Measurements from ENCODE around the gene SUN1. TPM values are rescaled to one million over a fixed set of nuclear protein-coding genes. Genes with fewer than 3 reads are reported as not detected.

Gene SUN1
- total RNA-seq, 2 experiments from 2014 or later, result 83.4 to 105 TPM

- no peaks in the 10 kb centered on the region for H3K4me1 ChIP-seq (ENCODE audit: insufficient read depth, low read length, poor library complexity, severe bottlenecking)
- no peak overlapping the region for H2AFZ ChIP-seq (ENCODE audit: low read length)
- H3K9me3 ChIP-seq (ENCODE audit: low read length), result no peaks in the 10 kb centered on the region
- H3K79me2 ChIP-seq (ENCODE audit: insufficient read depth, low read depth, low read length), result no peaks in the 10 kb centered on the region
- peaks cover 61% of the 10 kb centered on the region for H3K36me3 ChIP-seq (ENCODE audit: insufficient read depth, low read length)
- ChIA-PET POLR2A (no interaction called here), CTCF (ENCODE audit: unreplicated experiment) (no interaction called here)
- H3K4me3 ChIP-seq (ENCODE audit: low read depth, low read length, poor library complexity, severe bottlenecking), result no peak overlapping the region
- no peaks in the 10 kb centered on the region for H3K9me2 ChIP-seq (ENCODE audit: insufficient read depth, low read length)
- H3K27ac ChIP-seq (ENCODE audit: low read depth, low read length, poor library complexity, severe bottlenecking), result no peak overlapping the region
- no peak for DNase-seq (ENCODE audit: low spot score)
- no peak for TF ChIP-seq EZH2phosphoT487 (IDR thresholded peaks at IDR 0.05; ENCODE audit: borderline replicate concordance, low read depth, low read length)
- TF ChIP-seq CTCF (conservative IDR thresholded peaks at IDR 0.05; ENCODE audit: low read length), result no peak
- no peaks in the 10 kb centered on the region for H4K20me1 ChIP-seq (ENCODE audit: insufficient read depth, low read length)
- no TSS peak for BruUV-seq (replicated peaks)
- H3K4me2 ChIP-seq (ENCODE audit: low read length), result no peak overlapping the region
- intact Hi-C loops (cut with micrococcal nuclease; ENCODE audit: unreplicated experiment), result no loop called here
Measured at GRCh38 chr7:867001-867405, 34.7 kb downstream of the SUN1 start.

GRCh38 chr7:867406-868188 is 35.3 kb downstream of the SUN1 start:
- CTCF ChIA-PET (ENCODE audit: unreplicated experiment), result no interaction called here
- POLR2A ChIA-PET, result no interaction called here
- Histone ChIP-seq H3K36me3 (ENCODE audit: insufficient read depth, low read length) (peaks cover 61% of the 10 kb centered on the region), H3K4me3 (ENCODE audit: low read depth, low read length, poor library complexity, severe bottlenecking) (no peak overlapping the region), H3K4me2 (ENCODE audit: low read length) (no peak overlapping the region), H3K27ac (ENCODE audit: low read depth, low read length, poor library complexity, severe bottlenecking) (no peak overlapping the region), H2AFZ (ENCODE audit: low read length) (no peak overlapping the region), H3K4me1 (ENCODE audit: insufficient read depth, low read length, poor library complexity, severe bottlenecking) (no peaks in the 10 kb centered on the region), H3K9me2 (ENCODE audit: insufficient read depth, low read length) (no peaks in the 10 kb centered on the region), H4K20me1 (ENCODE audit: insufficient read depth, low read length) (no peaks in the 10 kb centered on the region), H3K9me3 (ENCODE audit: low read length) (no peaks in the 10 kb centered on the region), H3K79me2 (ENCODE audit: insufficient read depth, low read depth, low read length) (no peaks in the 10 kb centered on the region)
- TF ChIP-seq EZH2phosphoT487 (IDR thresholded peaks at IDR 0.05; ENCODE audit: borderline replicate concordance, low read depth, low read length), result no peak
- no peak for TF ChIP-seq CTCF (conservative IDR thresholded peaks at IDR 0.05; ENCODE audit: low read length)
- no peak for DNase-seq (ENCODE audit: low spot score)
- no TSS peak for BruUV-seq (replicated peaks)
- intact Hi-C loops (cut with micrococcal nuclease; ENCODE audit: unreplicated experiment), result no loop called here

- H3K4me3 ChIP-seq (ENCODE audit: low read depth, low read length, poor library complexity, severe bottlenecking), result no peak overlapping the region
- peaks cover 2% of the 10 kb centered on the region for H3K4me1 ChIP-seq (ENCODE audit: insufficient read depth, low read length, poor library complexity, severe bottlenecking)
- H2AFZ ChIP-seq (ENCODE audit: low read length), result no peak overlapping the region
- no peaks in the 10 kb centered on the region for H3K9me3 ChIP-seq (ENCODE audit: low read length)
- H4K20me1 ChIP-seq (ENCODE audit: insufficient read depth, low read length), result no peaks in the 10 kb centered on the region
- no TSS peak for BruUV-seq (replicated peaks)
- DNase-seq (ENCODE audit: low spot score), result no peak
- no peaks in the 10 kb centered on the region for H3K79me2 ChIP-seq (ENCODE audit: insufficient read depth, low read depth, low read length)
- CTCF ChIA-PET (ENCODE audit: unreplicated experiment), result no interaction called here
- intact Hi-C loops (cut with micrococcal nuclease; ENCODE audit: unreplicated experiment), result no loop called here
- no peak for TF ChIP-seq EZH2phosphoT487 (IDR thresholded peaks at IDR 0.05; ENCODE audit: borderline replicate concordance, low read depth, low read length)
- TF ChIP-seq CTCF (conservative IDR thresholded peaks at IDR 0.05; ENCODE audit: low read length), result no peak
- peaks cover 65% of the 10 kb centered on the region for H3K36me3 ChIP-seq (ENCODE audit: insufficient read depth, low read length)
- no peak overlapping the region for H3K27ac ChIP-seq (ENCODE audit: low read depth, low read length, poor library complexity, severe bottlenecking)
- H3K4me2 ChIP-seq (ENCODE audit: low read length), result no peak overlapping the region
- no peaks in the 10 kb centered on the region for H3K9me2 ChIP-seq (ENCODE audit: insufficient read depth, low read length)
- POLR2A ChIA-PET, result no interaction called here
Measured at GRCh38 chr7:868189-868486, 35.9 kb downstream of the SUN1 start.
